A549 (cell line): ENCODE measurements around the gene PGAM1.

Source experiments
- CTCF ChIP-seq: fragments of >200 bp; sonication (Bioruptor Twin); formaldehyde crosslinking; IDR thresholded peaks from 3 replicates; pipeline ENCODE4 v1.5.1; 2016
- KDM1A ChIP-seq: fragments of 200-600 bp; sonication (generic); IDR thresholded peaks from 2 replicates; pipeline ENCODE4 v1.6.1; 2016; ENCODE audit warnings: low read depth, mild to moderate bottlenecking

GRCh38 chr10:97408496-97408992, 17.4 kb upstream of the PGAM1 start:
- TF ChIP-seq CTCF, result no peak
- no peak for TF ChIP-seq KDM1A
